ENCODE measurements around the gene RC3H2.

GRCh38 chr9:122822056-122822455 lies 83.1 kb downstream of the RC3H2 start:
- TF ChIP-seq CTCF (IDR thresholded peaks at IDR 0.05; ENCODE audit: poor library complexity): no peak
- TF ChIP-seq EZH2phosphoT487 (IDR thresholded peaks at IDR 0.05; ENCODE audit: low read depth, severe bottlenecking, unreplicated experiment): no peak

Data from hepatocyte (in vitro differentiated cells).